ENCODE results near the gene HLF. TPM values are rescaled to one million over a fixed set of nuclear protein-coding genes. Genes with fewer than 3 reads are reported as not detected.

Gene HLF
- total RNA-seq, 1 experiment from 2014 or later: 3.2 TPM

DNA sequence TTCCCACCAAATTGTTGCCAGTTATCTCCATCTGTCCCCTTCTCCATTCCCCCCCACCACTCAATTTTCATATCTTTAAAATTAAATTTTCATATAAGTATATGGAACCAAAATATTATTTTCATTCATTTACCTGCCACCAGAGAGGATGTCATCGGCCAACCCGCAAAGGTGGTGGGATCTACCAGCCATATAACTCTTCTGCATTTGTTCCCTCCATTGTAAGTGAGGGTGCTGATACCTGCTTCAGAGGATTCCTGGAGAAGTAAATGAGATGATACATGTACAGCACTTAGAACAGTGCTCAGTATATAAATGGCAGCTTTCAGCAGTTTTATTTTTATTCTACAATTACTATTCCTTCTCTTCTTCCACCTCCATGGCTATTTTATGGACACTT is 15.0 kb downstream of the HLF start:
- Histone ChIP-seq H3K27me3 (replicated peaks; ENCODE audit: insufficient read depth, low read depth, low read length, poor library complexity) (no peaks in the 10 kb centered on the region), H3K27ac (ENCODE audit: low read depth, low read length, poor library complexity, severe bottlenecking) (no peak overlapping the region), H3K4me1 (ENCODE audit: insufficient read depth, low read length, poor library complexity, severe bottlenecking) (peaks cover 9% of the 10 kb centered on the region), H3K9me3 (ENCODE audit: low read depth, low read length, poor library complexity, severe bottlenecking) (no peaks in the 10 kb centered on the region), H3K4me3 (ENCODE audit: low read depth, low read length, poor library complexity, severe bottlenecking) (no peak overlapping the region), H3K36me3 (ENCODE audit: insufficient read depth, low read length, poor library complexity, severe bottlenecking) (no peaks in the 10 kb centered on the region)
- CTCF ChIA-PET: no interaction called here
- BruUV-seq (replicated peaks): no TSS peak
- DNase-seq (ENCODE audit: low spot score): no peak
- TF ChIP-seq, protein P1, sequence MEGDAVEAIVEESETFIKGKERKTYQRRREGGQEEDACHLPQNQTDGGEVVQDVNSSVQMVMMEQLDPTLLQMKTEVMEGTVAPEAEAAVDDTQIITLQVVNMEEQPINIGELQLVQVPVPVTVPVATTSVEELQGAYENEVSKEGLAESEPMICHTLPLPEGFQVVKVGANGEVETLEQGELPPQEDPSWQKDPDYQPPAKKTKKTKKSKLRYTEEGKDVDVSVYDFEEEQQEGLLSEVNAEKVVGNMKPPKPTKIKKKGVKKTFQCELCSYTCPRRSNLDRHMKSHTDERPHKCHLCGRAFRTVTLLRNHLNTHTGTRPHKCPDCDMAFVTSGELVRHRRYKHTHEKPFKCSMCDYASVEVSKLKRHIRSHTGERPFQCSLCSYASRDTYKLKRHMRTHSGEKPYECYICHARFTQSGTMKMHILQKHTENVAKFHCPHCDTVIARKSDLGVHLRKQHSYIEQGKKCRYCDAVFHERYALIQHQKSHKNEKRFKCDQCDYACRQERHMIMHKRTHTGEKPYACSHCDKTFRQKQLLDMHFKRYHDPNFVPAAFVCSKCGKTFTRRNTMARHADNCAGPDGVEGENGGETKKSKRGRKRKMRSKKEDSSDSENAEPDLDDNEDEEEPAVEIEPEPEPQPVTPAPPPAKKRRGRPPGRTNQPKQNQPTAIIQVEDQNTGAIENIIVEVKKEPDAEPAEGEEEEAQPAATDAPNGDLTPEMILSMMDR (conservative IDR thresholded peaks at IDR 0.05; ENCODE audit: low read depth, low read length): no peak
- no peak for TF ChIP-seq EZH2 (IDR thresholded peaks at IDR 0.05; ENCODE audit: borderline replicate concordance, low read depth, low read length, poor library complexity, severe bottlenecking)
- POLR2A ChIA-PET (ENCODE audit: low non-redundant PET): no interaction called here
- intact Hi-C loops (cut with micrococcal nuclease; ENCODE audit: unreplicated experiment): no loop called here

DNA sequence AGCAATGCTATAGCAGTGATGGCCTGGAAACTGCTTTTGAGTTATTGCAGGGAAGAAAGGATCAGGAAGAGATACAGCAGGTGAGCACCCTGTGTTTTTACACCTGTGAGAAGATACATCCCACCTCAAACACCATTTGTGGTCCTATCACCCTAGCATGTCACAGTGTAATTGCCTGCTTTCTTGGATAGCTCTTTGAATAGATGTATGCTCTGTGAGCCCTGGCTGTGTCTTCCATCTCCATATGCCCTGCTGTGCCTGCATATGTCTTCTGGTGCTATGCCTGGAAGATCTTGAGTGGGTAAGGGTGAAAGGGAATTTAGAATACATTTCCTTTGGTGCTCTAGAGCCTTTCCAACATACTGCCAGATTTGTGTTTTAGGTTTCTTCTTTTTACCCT is 15.5 kb downstream of the HLF start:
- Histone ChIP-seq H3K36me3 (ENCODE audit: insufficient read depth, low read length, poor library complexity, severe bottlenecking) (no peaks in the 10 kb centered on the region), H3K9me3 (ENCODE audit: low read depth, low read length, poor library complexity, severe bottlenecking) (no peaks in the 10 kb centered on the region), H3K4me3 (ENCODE audit: low read depth, low read length, poor library complexity, severe bottlenecking) (no peak overlapping the region), H3K4me1 (ENCODE audit: insufficient read depth, low read length, poor library complexity, severe bottlenecking) (peaks cover 8% of the 10 kb centered on the region), H3K27ac (ENCODE audit: low read depth, low read length, poor library complexity, severe bottlenecking) (no peak overlapping the region), H3K27me3 (replicated peaks; ENCODE audit: insufficient read depth, low read depth, low read length, poor library complexity) (no peaks in the 10 kb centered on the region)
- intact Hi-C loops (cut with micrococcal nuclease; ENCODE audit: unreplicated experiment): no loop called here
- TF ChIP-seq EZH2 (IDR thresholded peaks at IDR 0.05; ENCODE audit: borderline replicate concordance, low read depth, low read length, poor library complexity, severe bottlenecking): no peak
- TF ChIP-seq, protein P1 (conservative IDR thresholded peaks at IDR 0.05; ENCODE audit: low read depth, low read length): no peak
- no peak for DNase-seq (ENCODE audit: low spot score)
- no TSS peak for BruUV-seq (replicated peaks)
- CTCF ChIA-PET: no interaction called here
- POLR2A ChIA-PET (ENCODE audit: low non-redundant PET): no interaction called here

DNA sequence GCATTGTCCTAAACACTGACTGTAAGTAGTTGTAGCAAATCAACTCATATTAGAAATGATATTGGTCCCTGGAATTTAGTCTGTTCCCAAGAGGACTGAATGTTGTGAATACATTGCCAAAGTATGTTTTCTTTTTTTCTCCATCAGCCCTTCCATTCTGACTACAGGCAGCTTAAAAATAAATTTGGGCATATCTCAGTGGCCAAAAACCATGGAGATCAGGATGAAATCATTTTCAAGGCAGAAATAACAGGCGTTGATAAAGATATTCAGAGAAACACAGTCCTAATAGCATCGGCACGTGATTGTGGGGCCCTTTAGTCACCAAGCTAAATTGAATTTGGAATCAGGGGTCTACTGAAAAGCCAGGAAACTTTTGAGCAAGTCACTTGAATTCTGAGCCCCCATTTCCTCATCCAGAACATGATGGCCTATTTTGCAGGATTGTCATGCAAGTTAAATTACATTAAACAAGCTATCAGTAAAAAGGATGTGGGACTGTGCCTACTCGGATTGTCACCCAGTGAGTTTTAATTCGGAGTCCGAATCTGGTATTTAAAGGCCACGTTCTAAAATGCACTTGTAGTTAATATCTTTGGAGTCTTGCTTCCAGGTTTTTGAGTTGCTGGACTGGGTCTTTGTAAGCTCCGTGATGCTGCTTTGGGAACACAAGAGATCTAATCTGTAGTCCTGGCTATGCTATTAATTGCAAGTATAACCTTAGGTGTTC is 17.1 kb downstream of the HLF start:
- Histone ChIP-seq H3K9me3 (ENCODE audit: low read depth, low read length, poor library complexity, severe bottlenecking) (no peaks in the 10 kb centered on the region), H3K4me1 (ENCODE audit: insufficient read depth, low read length, poor library complexity, severe bottlenecking) (no peaks in the 10 kb centered on the region), H3K4me3 (ENCODE audit: low read depth, low read length, poor library complexity, severe bottlenecking) (no peak overlapping the region), H3K27ac (ENCODE audit: low read depth, low read length, poor library complexity, severe bottlenecking) (no peak overlapping the region), H3K27me3 (replicated peaks; ENCODE audit: insufficient read depth, low read depth, low read length, poor library complexity) (no peaks in the 10 kb centered on the region), H3K36me3 (ENCODE audit: insufficient read depth, low read length, poor library complexity, severe bottlenecking) (no peaks in the 10 kb centered on the region)
- intact Hi-C loops (cut with micrococcal nuclease; ENCODE audit: unreplicated experiment): no loop called here
- POLR2A ChIA-PET (ENCODE audit: low non-redundant PET): no interaction called here
- no TSS peak for BruUV-seq (replicated peaks)
- CTCF ChIA-PET: interaction anchor here (0.5 kb wide), 1 partner anchor 68 kb away, joined by 4 read pairs; no protein-coding TSS in a partner anchor
- TF ChIP-seq EZH2 (IDR thresholded peaks at IDR 0.05; ENCODE audit: borderline replicate concordance, low read depth, low read length, poor library complexity, severe bottlenecking): no peak
- TF ChIP-seq, protein P1 (conservative IDR thresholded peaks at IDR 0.05; ENCODE audit: low read depth, low read length): no peak
- no peak for DNase-seq (ENCODE audit: low spot score)

All from A673 (cell line).